Body of pancreas (tissue), 4 donors: Measurements from ENCODE around the gene CHRND.

ENCODE experiments used
- CTCF ChIP-seq, 7 experiments: fragments of 450-650 bp in 4 of 7; fragments of 200-600 bp in 3 of 7; sonication (generic) in 3 of 7; IDR thresholded peaks; one replicate each; pipeline ENCODE4 v1.5.1; 2016 to 2019; ENCODE audit warnings: antibody characterized with exemption in 7 of 7
- POLR2A ChIP-seq, 3 donors: fragments of 450-650 bp; IDR thresholded peaks; one replicate each; pipeline ENCODE4 v1.6.1; 2016; ENCODE audit warnings: antibody characterized with exemption in 3 of 3, mild to moderate bottlenecking in 2 of 3

GRCh38 chr2:232479341-232480200 lies 46.4 kb upstream of the CHRND start:
- TF ChIP-seq CTCF (IDR thresholded peaks at IDR 0.05): no peak
- no peak for TF ChIP-seq POLR2A (IDR thresholded peaks at IDR 0.05)
